Right cardiac atrium (tissue), 5 donors: ENCODE results near the gene PLCB1. TPM values are rescaled to one million over a fixed set of nuclear protein-coding genes. Genes with fewer than 3 reads are reported as not detected.

Source experiments
- ATAC-seq, 2 donors: fragments of 200-7000 bp; cut with Tn5 transposase; one replicate each; pipeline versions ENCODE4 v1.8.0 to v1.9.1; 2020; ENCODE audit warnings: moderate library complexity in 2 of 2, mild to moderate bottlenecking in 1 of 2
- DNase-seq, 3 donors: peaks; one replicate each; pipeline ENCODE4 v3.0.0-alpha.2; 2020
- H3K27ac ChIP-seq: one replicate; pipeline ENCODE4 v1.5.1; 2013; ENCODE audit warnings: mild to moderate bottlenecking, low read length, control low read depth, moderate library complexity
- H3K27me3 ChIP-seq: one replicate; pipeline ENCODE4 v1.6.1; 2013; ENCODE audit not compliant: control insufficient read depth, insufficient read depth
- H3K4me1 ChIP-seq: one replicate; pipeline ENCODE4 v1.6.1; 2013; ENCODE audit warnings: low read length; ENCODE audit not compliant: control insufficient read depth, insufficient read depth
- H3K4me3 ChIP-seq: one replicate; pipeline ENCODE4 v1.5.1; 2013; ENCODE audit warnings: low read length, control low read depth
- H3K9me3 ChIP-seq: one replicate; pipeline ENCODE4 v1.6.1; 2013; ENCODE audit warnings: low read length; ENCODE audit not compliant: control insufficient read depth
- WGBS: extraction: QIAGEN DNeasy Blood & Tissue Kit; methylation state at CpG from one replicate; pipeline ENCODE4 v1.1.7; 2013; 5-methylcytosine and 5-hydroxymethylcytosine counted together
- intact Hi-C, 4 donors: fragments of 100-400 bp; cut with DNase I; formaldehyde crosslinking; loops; one replicate each; pipeline versions ENCODE4 v1.11.0 to v1.14.0; 2022 to 2023
- polyA plus RNA-seq: library from polyadenylated mRNA; stranded (reverse); fragments of 200-250 nt; gene quantifications from one replicate; pipeline ENCODE4 v1.2.3, GENCODE V29; 2013
- total RNA-seq, 4 donors: library from RNA; stranded (reverse); fragmentation: NEBNext Ultra II Directional; extraction: Animal tissue kit (Norgen Biotek cat#: 25700); gene quantifications; one replicate each; pipeline ENCODE4 v1.2.1, GENCODE V29; 2021
- donor health status: healthy with polysubstance abuse.
- donor health status: DM: no; HTN: yes; CAD: no.
- donor health status: DM: no; HTN: no; CAD: no.
- donor health status: DM: no; HTN: yes; CAD: no; lungs with severe emphysema.
- donor health status: DM: yes; HTN: yes; CAD: no.

Gene PLCB1
- total and polyA plus RNA-seq, 5 donors: 7.6 to 20.3 (median 11.6) TPM

DNA sequence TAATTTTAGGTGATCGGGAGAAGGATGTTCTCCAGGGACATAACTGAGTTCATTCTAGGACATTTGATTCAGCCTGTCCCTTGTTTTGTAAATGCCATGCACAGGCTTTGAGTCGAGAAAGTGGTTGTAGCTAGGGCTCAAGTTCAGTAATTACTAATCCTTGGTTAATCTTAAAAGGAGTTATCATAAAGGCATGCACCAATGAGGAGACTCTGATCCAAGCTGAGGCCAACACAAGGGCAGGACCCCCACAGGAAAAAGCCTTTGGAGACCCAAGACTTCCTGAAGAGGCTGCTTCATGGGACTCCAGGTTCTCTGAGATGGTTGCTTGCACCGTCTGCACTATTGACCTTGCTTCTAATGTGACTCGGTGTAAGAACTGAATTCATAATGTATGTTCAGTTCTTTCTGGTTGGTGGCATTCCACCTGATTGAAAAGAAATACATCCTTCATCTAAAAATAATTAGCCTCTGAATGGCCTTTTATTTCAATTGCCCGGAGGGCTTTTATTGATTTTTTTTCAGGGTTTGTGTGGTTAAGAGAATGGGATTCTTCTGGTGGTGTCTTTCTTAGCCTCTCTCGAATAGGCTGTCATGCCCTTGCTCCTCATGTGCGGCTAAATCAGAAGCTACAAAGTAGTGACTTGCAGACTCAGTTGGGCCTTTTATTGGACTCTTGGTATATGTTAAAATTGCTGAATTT, 735.1 kb downstream of the PLCB1 start:
- Histone ChIP-seq H3K4me1 (no peaks in the 10 kb centered on the region), H3K27ac (no peak overlapping the region), H3K9me3 (no peaks in the 10 kb centered on the region), H3K4me3 (no peak overlapping the region), H3K27me3 (no peaks in the 10 kb centered on the region)
- DNase-seq (no peak), ATAC-seq (no peak)
- 84% methylated on average over 7 of the region's 7 CpGs for WGBS
- intact Hi-C loops: no loop called here

DNA sequence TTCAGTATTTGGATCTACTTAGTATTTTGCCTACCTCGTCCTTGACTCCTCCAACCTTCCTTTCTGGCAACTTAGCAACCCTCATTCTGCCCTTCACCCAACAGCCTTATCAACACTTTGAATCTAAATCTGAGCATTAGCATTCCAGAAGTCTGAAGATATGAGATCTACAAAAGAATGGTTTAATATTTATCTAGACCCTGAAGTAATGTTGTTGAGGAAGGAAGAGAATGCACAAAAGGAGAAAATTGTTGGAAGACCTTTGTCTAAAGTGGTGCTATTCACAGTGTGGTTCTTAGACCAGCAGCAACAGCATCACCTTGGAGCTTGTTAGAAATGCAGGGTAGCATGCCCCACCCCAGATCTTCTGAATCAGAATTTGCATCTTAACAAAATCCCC, 738.6 kb downstream of the PLCB1 start:
- intact Hi-C loops: no loop called here
- ATAC-seq: no peak
- no peaks in the 10 kb centered on the region for H3K9me3 ChIP-seq
- no peaks in the 10 kb centered on the region for H3K27me3 ChIP-seq
- no peaks in the 10 kb centered on the region for H3K4me1 ChIP-seq
- H3K4me3 ChIP-seq: no peak overlapping the region
- no peak for DNase-seq
- H3K27ac ChIP-seq: no peak overlapping the region
- 79% methylated on average over 1 of the region's 1 CpG for WGBS

DNA sequence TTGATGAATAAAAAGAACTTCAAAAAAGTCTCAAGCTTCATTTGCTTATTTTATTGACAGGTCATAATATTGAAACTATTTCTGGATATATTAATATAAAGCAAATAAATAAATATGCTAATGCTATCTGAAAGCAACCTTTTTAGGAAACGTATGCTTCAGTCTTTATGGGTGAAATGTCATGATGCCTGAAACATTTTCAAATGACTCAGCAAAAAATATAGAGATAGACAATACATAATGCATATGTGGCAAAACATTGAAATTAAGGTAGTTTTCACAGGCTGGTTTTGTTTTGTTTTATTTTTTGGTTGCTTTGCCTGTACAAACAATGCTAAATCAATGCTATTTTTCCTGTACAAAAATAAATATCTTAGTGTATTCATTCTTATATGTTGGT, 742.4 kb downstream of the PLCB1 start:
- Histone ChIP-seq H3K4me1 (no peaks in the 10 kb centered on the region), H3K27ac (no peak overlapping the region), H3K27me3 (no peaks in the 10 kb centered on the region), H3K4me3 (no peak overlapping the region), H3K9me3 (no peaks in the 10 kb centered on the region)
- ATAC-seq: no peak
- WGBS: 70% methylated on average over 1 of the region's 1 CpG
- intact Hi-C loops: no loop called here
- no peak for DNase-seq

DNA sequence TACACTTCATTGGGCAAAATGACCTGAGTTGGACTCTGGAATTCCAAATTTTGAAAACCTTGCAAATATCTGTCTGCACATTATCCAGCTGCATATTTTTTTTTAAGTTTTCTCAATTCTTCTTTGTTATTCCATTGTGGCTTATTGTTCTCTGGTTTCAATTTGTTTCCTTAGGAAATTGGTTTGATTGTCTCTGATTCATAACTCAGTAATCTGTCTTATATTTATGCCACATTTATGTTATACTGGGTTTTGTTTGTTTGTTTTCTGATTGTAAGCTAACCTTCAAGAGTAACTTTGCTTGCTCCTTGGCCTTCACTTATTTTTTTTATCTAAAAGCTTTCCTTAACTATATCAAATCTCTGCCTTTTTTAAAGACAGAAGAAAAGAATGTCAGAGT, 743.5 kb downstream of the PLCB1 start:
- H3K9me3 ChIP-seq: no peaks in the 10 kb centered on the region
- H3K27ac ChIP-seq: no peak overlapping the region
- intact Hi-C loops: no loop called here
- ATAC-seq (no peak), DNase-seq (no peak)
- no peak overlapping the region for H3K4me3 ChIP-seq
- H3K4me1 ChIP-seq: no peaks in the 10 kb centered on the region
- H3K27me3 ChIP-seq: no peaks in the 10 kb centered on the region

DNA sequence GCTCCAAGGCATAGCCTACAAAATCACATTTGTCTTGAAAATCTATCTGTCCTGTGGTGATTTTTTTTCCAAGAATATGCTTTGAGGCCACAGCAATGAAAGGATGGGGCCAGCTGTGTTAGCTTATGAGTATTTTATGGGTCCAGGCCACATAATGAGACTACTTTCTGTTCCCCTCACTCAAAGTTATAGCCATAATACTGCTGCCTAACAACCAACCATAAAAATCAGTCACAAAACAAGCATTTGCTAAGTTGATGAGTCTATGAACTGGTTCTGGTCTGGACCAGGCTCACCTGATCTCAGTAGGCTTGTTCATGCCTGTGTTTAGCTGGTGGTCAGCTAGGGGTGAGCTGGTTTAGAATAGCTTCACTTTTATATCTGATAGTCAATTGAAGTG, 744.3 kb downstream of the PLCB1 start:
- ATAC-seq (no peak), DNase-seq (no peak)
- no peak overlapping the region for H3K27ac ChIP-seq
- no peaks in the 10 kb centered on the region for H3K4me1 ChIP-seq
- H3K27me3 ChIP-seq: no peaks in the 10 kb centered on the region
- H3K4me3 ChIP-seq: no peak overlapping the region
- intact Hi-C loops: no loop called here
- H3K9me3 ChIP-seq: no peaks in the 10 kb centered on the region

DNA sequence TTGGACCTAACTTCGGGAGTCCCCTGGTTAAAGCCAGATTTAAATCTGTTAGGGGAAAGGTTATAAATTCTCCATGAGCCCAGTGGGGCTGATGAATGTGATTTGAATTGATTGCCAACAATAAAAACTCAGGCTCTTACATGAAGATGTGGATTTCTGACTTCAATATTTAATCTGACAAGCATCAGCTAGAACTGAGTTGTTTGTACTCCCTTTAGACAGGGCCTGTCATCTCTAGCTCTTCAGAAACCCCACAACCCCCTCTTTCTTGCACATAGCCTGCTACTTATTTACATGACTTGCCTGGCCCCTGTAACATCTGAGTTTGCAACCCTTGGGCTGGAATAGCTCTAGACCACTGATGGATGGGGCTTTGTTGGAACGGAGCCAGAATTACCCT, 745.2 kb downstream of the PLCB1 start:
- intact Hi-C loops: no loop called here
- Histone ChIP-seq H3K27ac (no peak overlapping the region), H3K4me1 (no peaks in the 10 kb centered on the region), H3K4me3 (no peak overlapping the region), H3K9me3 (no peaks in the 10 kb centered on the region), H3K27me3 (no peaks in the 10 kb centered on the region)
- no peak for DNase-seq
- no peak for ATAC-seq
- WGBS: 93% methylated on average over 2 of the region's 2 CpGs

DNA sequence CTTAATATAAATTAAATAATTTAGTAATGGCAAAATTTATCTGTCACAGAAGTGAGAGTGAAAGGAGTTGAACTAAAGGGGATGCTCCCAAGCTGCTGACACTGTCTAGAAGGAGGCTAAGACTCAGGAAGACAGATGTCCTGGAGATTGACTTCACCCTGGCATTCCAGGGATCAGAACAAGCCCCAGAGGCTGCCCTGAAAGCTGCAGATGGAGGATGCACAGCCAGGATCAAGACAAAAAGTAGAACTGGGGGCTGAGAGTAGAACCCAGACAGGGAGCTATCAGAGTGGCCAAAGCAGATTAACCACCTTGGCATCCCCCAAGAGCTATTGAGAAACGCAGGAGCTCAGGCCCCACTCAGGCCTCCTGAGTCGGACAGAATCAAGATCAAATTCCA, 747.6 kb downstream of the PLCB1 start:
- WGBS: 95% methylated on average over 2 of the region's 2 CpGs
- intact Hi-C loops: no loop called here
- Histone ChIP-seq H3K27ac (no peak overlapping the region), H3K4me3 (no peak overlapping the region), H3K9me3 (no peaks in the 10 kb centered on the region), H3K4me1 (no peaks in the 10 kb centered on the region), H3K27me3 (no peaks in the 10 kb centered on the region)
- DNase-seq: no peak
- no peak for ATAC-seq

DNA sequence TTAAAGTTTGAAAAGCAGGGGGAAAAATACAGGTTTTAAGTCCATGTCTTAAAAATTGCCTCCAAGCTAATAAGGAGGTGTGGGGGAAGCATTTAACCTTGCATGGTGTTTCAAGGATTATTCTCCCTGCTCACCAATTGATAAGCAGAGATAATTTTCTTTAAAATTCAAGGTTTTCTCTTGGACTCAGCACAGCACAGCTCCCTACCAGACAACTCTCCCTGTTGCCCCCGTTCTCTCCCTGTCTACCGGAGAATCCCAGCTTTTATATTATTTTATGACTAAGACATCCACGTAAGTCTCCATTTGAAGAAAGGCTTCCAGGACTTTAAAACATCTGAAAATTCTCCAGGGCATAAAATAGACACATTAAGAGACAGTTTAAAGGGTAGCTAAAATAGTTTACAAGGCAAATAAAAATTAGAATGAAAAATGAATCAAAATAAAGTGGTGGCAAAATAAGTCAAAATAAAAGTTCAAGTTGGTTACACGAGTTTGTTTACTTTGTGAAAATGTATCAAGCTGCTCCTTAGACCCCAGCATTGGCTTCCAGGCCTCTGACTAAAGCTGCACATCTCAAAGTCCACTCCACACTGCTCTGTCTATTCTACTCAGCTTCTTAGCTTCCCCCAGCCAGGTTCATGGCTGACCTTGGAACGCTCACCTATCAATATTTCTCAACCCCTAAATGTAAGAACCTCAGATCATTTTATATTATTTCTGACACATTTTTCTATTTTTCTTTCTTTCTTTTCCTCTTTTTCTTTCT, 748.2 kb downstream of the PLCB1 start:
- no peak for DNase-seq
- no peak for ATAC-seq
- H3K27ac ChIP-seq: no peak overlapping the region
- no peaks in the 10 kb centered on the region for H3K9me3 ChIP-seq
- intact Hi-C loops: no loop called here
- no peaks in the 10 kb centered on the region for H3K27me3 ChIP-seq
- 89% methylated on average over 5 of the region's 5 CpGs for WGBS
- no peaks in the 10 kb centered on the region for H3K4me1 ChIP-seq
- no peak overlapping the region for H3K4me3 ChIP-seq

DNA sequence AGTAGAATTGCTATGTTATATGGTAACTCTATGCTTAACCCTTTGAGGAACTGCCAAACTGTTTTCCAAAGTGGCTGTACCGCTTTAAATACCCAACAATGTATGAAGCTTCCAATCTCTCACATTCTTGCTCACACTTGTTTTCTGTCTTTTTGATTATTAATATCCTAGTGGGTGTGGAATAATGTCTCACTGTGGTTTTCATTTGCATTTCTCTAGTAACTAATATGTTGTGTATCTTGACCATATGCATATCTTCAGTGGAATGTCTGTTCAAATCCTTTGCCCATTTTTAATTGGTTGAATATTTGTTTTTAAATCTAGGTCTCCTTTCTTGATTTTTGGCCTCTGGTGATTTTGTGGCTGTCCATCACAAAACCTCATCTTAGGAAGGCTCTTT, 759.0 kb downstream of the PLCB1 start:
- no peaks in the 10 kb centered on the region for H3K27me3 ChIP-seq
- ATAC-seq (no peak), DNase-seq (no peak)
- no peak overlapping the region for H3K27ac ChIP-seq
- no peaks in the 10 kb centered on the region for H3K9me3 ChIP-seq
- no peak overlapping the region for H3K4me3 ChIP-seq
- 97% methylated on average over 1 of the region's 1 CpG for WGBS
- intact Hi-C loops: no loop called here
- H3K4me1 ChIP-seq: no peaks in the 10 kb centered on the region

DNA sequence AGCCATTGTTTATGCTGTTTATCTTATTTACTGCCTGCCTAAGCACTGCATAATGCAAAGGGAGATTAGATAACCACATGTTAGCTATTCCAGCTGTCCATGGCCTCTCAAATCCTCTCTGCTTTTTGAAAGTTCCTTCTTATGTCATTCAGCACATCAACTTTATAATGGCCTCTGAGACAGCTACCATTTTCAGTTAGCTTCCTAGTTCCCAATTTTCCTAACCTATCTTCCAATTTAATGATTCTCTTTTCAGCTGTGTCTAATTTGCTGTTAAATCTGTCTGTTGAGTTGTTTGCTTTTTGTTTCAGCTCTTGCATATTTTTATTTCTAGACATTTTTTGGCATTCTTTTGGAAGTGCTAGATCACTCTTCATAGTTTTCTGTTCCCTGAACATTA, 763.4 kb downstream of the PLCB1 start:
- H3K27ac ChIP-seq: no peak overlapping the region
- H3K4me1 ChIP-seq: no peaks in the 10 kb centered on the region
- DNase-seq (no peak), ATAC-seq (no peak)
- no peak overlapping the region for H3K4me3 ChIP-seq
- H3K27me3 ChIP-seq: no peaks in the 10 kb centered on the region
- no peaks in the 10 kb centered on the region for H3K9me3 ChIP-seq
- intact Hi-C loops: no loop called here

DNA sequence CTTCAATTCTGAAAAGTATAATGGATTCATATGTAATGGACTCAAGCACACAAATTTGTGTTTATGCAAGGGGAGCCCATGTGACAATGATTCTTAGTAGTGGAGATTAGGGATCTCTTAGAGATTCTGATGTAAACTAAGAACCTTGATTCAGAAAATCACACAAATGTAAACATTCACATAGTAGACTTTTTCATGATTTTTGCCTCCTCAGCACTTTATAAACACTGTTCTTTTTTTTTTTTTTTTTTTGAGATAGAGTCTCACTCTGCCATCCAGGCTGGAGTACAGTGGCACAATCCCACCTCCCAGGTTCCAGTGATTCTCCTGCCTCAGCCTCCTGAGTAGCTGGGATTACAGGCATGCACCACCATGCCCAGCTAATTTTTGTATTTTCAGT, 766.8 kb downstream of the PLCB1 start:
- intact Hi-C loops: no loop called here
- DNase-seq (no peak), ATAC-seq (no peak)
- H3K27me3 ChIP-seq: no peaks in the 10 kb centered on the region
- H3K4me1 ChIP-seq: no peaks in the 10 kb centered on the region
- no peak overlapping the region for H3K4me3 ChIP-seq
- H3K27ac ChIP-seq: no peak overlapping the region
- no peaks in the 10 kb centered on the region for H3K9me3 ChIP-seq
